SK-MEL-5 (cell line): ENCODE results near the gene FN3K. TPM values are rescaled to one million over a fixed set of nuclear protein-coding genes. Genes with fewer than 3 reads are reported as not detected.

Experiments used
- DNase-seq: peaks from one replicate; pipeline ENCODE4 v3.0.0-alpha.2; 2016; ENCODE audit warnings: low read depth, low spot score
- in situ Hi-C: cut with HindIII; loops from 2 replicates; pipeline ENCODE4 v1.10.0; 2016; ENCODE audit warnings: low sequenced_read_pairs, high pct_unique_total_duplicates, low pct_unique_long_range_greater_than_20kb
- total RNA-seq: library from RNA; depleted of rRNA; stranded (reverse); fragments of >200 nt; shearing (Covaris generic); gene quantifications from 2 replicates; pipeline ENCODE4 v1.2.3, GENCODE V29; 2014

Gene FN3K
- total RNA-seq, 1 experiment from 2014 or later: 1.1 TPM

DNA sequence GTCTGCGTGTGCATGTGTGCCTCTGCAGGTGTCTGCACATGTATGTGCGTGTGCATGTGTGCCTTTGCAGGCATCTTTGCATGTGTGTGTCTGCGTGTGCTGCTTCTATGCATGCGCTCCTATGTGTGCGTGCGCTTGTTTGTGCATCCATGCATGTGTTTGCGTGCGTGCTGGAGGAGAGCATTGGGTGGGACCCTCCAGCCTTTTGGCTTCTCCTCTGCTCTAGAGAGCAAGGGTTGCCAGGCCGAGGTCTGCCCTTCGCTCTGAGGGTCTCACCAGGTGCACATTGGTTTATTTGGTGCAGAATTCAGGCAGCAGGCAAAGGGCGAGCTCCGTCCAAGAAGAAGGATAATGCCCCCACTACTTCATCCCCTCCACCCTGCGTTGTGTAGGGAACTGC lies 35.9 kb upstream of the FN3K start:
- in situ Hi-C loops: no loop called here
- DNase-seq: no peak

DNA sequence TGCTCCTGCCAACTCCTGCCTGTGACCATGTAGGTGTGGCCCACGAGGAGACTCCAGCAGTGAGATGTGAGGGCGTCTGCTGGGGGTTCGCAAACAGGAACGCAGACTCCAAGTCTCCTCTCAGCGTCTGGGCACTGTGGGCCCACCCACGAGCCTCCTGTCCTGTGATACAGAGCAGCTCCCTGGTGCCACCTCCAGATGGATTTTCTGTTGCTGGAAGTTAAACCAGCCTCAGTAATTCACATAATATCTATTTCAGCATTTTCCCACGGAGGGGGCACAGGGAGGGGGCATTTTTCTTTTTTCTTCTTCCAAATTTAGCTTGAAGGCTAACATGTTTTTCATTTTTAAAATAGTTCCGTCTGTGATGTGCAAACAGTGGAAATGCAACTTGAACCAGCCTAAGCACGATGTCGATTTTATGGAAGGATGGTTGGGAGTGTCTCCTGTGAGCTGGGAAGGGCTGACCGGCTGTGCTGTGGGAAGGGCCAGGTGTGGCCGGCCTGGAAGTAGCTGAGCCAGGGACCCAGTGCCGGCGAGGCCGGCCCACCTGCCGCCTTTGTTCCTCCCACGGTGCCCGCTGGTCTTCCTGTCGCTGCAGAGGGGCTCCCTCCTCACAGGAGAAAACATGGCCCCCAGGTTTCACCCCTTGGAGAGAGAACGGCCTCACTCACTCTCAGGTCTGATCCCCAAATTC lies 33.0 kb upstream of the FN3K start:
- in situ Hi-C loops: no loop called here
- DNase-seq: no peak

DNA sequence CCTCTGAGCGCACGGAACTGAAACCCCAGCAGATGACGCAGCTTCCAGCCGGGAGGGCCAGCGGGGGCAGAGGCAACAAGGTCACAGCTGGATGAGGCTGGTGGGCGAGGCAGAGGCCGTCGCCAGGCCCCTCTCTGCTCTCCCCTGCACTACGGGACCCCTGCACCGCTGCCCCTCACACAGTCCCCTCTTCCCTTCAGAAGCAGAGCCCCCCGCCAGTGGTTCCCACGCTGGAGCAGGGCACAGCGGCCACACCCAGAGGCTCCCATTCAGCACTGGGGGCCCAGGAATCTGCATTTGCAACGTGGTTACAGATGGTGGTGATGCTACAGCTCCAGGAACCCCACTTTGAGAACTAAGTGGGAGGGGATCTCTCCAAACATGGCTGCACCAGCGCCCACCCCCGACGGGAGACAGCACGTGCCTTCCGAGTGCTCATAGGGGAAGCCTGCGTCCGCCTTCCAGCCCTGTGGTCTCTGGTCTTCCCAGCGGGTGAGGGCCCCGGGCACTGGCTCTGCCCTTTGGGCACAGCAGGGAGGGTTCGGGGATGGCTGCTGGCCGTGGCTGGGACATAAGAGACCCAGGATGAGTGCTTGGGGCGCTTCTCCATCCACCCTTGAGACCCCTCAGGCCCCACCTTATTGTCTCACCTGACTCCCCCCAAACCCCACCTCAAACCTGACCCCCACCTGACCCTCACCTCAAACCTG lies 32.2 kb upstream of the FN3K start:
- no peak for DNase-seq
- in situ Hi-C loops: no loop called here

DNA sequence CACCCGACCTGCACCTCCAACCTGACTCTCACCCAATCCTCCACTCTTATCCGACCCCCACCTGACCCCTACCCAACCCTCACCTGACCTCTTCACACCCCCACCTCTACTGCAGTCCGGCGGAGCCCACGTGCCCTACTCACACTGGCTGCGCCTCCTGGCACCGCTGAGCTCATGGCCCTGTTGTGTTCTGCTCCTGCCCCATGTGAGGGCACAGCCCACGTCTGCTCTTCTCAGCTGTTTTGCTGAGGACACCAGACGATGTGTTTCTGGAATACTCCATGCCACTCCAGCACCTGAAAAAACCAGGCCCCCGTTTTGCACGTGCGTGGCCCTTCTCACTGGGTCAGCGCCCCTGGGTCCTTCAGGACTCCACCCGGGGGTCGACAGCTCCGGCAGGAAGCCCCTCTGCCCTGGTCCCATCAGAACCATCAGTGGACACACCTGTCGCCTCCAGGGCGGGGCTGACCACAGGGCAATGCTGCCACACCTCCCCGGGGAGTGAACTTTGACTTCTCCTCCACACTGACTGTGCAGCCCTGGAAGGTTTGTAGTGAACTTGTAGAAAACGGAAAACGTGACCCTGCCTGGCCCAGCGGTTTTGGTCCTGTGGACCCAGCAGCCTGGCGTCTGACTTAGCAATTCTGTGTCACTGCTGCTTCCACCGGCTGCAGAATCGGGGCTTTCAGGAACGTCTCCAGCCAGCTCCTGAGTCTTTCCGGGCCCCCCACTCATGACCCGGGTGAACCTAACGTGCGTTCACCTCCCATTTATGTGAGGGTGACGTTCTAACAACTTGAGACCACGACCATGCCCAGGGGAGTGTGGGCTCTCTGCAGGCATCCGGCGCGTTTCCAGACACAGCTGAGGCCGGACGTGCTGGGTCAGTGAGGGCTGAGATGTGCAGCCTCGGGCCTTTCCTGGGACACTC lies 31.2 kb upstream of the FN3K start:
- in situ Hi-C loops: no loop called here
- no peak for DNase-seq

DNA sequence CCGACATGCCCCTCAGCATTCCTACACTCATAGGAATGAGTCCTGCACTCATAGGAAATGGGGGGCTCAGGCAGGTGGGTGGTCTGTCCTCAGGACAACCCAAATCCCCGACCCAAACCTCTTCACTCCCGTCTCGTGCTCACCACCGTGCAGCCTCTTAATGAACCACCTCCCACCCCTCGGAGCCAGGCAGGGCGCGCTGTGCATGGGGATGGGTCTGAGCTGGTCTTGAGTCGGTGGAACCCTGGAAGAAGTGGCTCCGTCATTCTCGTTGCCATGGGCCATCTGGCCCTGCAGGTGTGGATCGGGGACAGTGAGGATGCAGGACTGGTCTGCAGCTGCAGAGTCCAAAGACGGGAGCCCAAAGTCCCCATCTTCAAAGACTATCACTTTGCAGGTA lies 30.5 kb upstream of the FN3K start:
- in situ Hi-C loops: no loop called here
- no peak for DNase-seq

DNA sequence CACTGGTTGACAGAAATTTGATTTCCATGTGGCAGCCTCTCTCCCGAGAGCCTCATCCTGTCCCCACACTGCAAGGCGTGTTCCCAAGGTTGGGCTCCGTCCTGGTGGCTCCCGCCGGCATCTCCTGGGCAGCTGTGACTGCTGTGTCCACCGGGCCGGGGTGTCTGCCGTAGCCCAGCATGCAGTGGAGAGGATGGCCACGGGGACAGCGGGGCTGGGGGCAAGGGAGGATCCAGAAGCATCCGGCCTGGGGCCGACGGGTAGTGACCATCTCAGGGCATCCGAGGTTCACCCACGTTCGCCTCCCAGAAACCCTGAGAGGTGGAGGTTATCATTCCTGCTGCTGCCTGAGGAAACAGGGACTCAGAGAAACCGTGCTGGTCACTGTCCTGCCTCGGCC lies 29.7 kb upstream of the FN3K start:
- DNase-seq: no peak
- in situ Hi-C loops: no loop called here

DNA sequence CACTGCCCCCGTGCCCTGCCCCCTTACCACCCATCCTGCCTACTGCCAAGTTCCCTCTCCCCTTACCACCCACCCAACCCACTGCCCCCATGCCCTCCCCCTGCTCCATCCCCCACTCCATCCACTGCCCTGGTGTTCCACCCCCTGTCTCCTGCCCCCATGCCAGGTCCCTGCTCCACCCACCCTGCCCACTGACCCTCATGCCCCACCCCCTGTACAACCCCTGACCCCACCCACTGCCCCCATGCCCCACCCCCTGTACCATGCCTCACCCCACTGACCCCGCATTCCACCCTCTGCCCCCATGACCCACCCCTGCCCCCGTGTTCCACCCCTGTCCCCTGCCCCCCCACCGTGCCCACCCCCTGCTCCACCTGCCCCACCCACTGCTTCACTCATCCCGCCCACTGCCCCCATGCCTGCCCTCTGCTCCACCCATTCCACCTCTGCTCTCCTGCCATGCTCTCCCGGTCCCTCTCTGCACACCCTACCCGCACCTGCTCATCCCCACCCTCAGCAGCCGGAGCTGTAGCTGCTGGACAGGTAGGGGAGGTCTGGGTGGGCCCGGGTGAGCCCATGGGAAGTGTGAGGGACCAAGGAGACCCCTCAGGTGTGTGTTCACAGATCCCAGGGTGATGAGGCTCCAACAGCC lies 26.3 kb upstream of the FN3K start:
- DNase-seq: no peak
- in situ Hi-C loops: no loop called here

DNA sequence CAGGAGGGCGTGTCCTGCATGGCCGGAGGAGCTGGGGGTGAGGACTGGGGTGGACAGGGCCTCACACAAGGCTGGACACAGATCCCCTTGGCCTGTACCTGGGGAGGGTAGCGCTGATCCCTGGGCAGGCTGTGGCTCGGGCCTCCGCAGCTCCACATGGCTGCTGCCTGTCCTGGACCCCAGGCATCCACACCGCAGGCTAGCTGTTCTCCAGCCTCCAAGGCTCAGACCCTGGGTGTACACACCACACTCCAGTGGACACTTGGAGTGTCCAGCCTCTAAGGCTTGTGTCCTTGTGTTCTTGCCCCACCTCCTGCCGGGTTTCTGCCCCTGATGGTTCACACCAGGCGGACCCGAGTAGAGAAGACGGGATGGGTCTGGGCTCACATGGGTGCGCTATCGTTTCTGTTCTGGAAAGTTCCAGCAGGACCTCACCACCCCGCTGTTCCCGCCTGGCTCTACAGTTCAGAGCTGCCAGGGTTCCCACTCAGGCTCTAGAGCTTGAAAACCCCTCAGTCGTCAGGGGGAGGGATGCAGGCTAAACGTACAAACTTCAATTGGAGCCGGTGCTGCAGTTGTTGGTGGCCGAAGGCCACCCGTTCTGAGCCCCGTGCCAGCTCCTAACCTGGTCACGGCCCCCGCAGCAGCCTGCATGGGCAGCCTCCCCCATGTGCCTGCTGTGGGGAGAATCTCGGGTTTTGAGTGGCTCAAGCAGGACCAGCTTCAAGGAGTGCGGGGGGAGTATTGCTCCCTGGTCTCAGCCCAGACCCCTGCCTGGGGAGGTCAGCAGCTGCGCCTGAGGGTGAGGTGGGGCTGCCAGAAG lies 25.5 kb upstream of the FN3K start:
- DNase-seq: no peak
- in situ Hi-C loops: no loop called here

DNA sequence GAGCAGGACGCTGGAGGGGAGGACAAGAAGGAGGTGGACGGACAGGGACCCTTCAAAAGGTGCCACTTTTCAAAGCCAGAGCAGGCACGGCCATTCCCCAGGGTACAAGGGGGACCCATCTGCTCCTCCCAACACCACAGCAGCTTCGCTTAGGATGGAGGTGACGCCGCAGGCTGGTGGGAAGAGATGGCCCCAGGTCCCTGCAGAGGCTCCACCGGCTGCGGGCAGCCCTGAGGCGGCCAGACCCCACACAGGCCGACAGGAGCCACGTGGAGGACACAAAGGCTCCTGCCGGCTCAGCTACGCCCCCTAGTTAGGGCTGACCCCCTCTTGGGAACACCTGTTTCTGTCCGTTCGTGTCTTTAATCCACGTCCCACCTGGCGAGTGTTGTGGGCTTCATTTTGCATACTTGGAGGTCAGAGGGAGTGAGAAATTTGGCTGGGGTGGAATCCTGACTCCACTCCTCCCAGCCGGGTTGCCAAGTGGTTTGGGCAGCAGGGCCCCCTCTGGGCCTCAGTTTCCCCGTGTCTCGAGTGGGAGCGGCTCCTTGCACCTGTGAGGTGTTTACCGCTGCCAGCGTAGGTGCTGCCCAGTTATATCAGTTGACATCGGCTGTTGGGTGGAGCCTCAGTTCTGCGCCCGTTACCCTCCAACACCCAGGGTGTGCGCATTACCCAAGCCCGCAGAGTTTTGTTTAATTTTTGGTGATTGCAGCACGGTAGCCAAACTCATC lies 24.7 kb upstream of the FN3K start:
- no peak for DNase-seq
- in situ Hi-C loops: no loop called here

DNA sequence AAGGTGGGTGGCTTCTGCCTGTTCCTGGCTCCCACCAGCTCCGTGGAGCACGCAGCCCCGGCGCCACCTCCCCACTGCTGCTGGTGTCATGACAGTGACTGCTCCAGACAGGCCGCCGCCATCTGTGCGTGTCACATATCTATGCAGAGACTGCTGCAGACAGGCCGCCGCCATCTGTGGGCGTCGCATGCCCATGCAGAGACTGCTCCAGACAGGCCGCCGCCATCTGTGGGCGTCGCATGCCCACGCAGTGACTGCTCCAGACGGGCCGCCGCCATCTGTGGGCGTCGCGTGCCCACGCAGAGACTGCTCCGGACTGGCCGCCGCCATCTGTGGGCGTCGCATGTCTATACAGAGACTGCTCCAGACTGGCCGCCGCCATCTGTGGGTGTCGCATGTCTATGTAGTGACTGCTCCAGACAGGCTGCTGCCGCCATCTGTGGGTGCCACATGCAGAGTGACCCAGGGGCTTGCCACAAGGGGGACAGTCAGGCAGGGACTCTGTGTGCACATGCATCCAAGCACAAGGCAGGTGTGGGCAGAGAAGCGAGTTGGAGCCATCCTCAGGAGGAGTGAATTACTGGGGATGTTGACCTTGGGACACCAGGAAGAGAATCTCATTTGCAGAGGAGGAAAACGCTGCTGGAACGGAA lies 22.2 kb upstream of the FN3K start:
- in situ Hi-C loops: no loop called here
- no peak for DNase-seq

DNA sequence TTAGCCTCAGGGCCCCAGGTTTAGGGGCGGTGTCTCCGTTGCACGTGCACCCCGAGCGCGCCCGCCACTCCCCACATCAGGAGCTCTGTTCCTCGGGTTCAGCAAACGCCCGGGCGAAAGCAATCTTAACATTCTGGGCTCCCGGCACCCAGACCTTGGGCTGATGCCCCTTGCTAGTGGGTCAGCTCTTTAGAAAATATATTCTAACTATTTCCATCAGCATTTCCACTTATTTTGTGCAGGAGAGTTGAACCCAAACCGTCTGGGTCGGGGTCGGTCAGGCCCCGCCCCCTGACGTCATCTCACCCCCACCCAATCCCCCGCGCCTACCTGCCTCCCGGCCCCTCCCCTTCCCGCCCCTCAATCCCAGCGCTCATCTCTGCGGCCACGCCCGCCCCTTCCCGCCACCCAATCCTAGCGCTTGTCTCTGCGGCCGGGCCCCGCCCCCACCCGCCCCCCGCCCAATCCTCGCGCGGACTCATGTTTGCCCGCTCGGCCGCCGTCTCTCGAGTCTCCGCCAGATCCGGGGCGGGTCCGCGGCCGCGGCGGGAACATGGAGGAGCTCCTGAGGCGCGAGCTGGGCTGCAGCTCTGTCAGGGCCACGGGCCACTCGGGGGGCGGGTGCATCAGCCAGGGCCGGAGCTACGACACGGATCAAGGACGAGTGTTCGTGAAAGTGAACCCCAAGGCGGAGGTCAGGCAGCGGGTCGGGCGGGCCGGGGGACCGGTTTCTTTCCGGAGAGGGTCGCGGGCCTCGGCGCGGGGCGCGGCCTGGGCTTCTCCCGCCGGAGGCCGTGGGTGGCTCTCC lies 19.0 kb upstream of the FN3K start, which contains the start of gene FN3KRP:
Gene FN3KRP, plus strand, starts transcription at position 504 of the 808 bp plus-strand sequence. Its CDS starts 50 bp downstream, at position 554.
- DNase-seq: peak; percentile 84
- in situ Hi-C loops: no loop called here

DNA sequence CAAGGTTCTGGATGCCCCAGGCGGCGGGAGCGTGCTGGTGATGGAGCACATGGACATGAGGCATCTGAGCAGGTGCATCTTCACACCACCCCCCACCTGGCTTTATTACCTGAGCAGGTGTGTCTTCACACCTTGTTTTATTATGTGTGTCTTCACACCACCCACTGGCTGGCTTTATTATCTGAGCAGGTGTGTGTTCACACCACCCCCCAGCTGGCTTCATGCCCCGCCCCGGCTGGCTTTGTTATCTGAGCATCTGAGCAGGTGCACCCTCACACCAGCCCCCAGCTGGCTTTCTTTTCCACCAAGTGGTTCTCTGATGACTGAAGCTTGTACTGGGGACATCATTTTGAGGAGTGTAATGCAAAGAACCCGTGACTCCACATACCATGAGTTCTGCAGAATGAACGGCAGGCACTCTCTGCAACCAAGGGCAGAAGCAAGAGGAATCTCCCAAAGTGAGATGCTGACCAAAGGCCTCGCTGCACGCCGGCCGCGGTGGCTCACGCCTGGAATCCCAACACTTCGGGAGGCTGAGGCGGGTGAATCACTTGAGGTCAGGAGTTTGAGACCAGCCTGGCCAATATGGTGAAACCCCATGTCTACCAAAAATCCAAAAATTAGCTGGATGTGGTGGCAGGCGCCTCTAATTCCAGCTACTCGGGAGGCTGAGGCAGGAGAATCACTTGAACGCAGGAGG lies 16.3 kb upstream of the FN3K start:
- in situ Hi-C loops: no loop called here
- no peak for DNase-seq

DNA sequence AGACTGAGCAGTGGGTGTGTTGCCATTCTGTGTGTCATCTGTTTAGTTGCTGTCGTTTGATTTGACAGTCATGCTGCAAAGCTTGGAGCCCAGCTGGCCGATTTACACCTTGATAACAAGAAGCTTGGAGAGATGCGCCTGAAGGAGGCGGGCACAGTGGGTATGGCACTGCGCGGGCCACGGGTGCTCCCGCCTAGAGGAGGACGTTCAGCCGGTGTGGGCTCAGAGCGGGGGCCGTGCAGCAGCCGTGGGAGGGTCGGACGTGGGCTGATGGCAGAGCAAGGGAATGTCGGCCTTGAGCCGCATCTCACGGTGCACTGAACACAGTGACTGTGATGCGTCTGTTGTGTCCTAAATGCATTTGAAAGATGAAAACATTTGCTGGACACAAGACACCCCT lies 15.2 kb upstream of the FN3K start:
- in situ Hi-C loops: no loop called here
- no peak for DNase-seq

DNA sequence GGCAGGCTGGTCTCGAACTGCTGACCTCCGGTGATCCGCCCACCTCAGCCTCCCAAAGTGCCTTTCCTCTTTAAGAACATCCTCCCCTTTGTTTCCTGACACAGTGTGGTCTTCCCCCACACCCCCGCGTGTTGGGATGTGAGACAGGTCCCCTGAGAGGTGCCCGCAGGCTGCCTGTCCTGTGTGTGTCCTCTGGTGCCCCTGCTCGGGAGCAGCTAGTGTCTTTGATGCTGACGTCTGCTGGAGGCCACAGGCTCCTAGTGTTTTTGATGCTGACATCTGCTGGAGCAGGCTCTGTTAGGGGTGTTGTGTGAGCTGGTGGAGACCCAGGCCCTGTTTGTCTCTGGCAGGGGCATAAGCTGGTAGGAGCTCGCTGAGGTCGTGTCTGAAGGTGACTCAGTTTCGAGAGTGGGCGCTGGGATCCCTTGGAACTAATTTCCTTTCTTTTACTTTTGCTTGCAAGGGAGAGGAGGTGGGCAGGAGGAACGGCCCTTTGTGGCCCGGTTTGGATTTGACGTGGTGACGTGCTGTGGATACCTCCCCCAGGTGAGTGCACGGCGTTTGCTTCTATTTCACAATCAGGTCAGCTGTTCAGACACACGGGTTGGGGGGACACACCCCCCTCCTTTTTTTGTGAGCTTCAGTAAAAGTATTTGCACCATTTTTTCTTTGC lies 12.9 kb upstream of the FN3K start:
- in situ Hi-C loops: no loop called here
- no peak for DNase-seq
